ENCODE results near the gene NDUFA7.

GRCh38 chr19:8323781-8324185, 2.6 kb upstream of the NDUFA7 start:
- TF ChIP-seq, protein P1, sequence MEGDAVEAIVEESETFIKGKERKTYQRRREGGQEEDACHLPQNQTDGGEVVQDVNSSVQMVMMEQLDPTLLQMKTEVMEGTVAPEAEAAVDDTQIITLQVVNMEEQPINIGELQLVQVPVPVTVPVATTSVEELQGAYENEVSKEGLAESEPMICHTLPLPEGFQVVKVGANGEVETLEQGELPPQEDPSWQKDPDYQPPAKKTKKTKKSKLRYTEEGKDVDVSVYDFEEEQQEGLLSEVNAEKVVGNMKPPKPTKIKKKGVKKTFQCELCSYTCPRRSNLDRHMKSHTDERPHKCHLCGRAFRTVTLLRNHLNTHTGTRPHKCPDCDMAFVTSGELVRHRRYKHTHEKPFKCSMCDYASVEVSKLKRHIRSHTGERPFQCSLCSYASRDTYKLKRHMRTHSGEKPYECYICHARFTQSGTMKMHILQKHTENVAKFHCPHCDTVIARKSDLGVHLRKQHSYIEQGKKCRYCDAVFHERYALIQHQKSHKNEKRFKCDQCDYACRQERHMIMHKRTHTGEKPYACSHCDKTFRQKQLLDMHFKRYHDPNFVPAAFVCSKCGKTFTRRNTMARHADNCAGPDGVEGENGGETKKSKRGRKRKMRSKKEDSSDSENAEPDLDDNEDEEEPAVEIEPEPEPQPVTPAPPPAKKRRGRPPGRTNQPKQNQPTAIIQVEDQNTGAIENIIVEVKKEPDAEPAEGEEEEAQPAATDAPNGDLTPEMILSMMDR (IDR thresholded peaks at IDR 0.05), result no peak
- no peak for TF ChIP-seq POLR2A (IDR thresholded peaks at IDR 0.05; ENCODE audit: low read depth)
- TF ChIP-seq POLR2AphosphoS5 (IDR thresholded peaks at IDR 0.05), result no peak
- TF ChIP-seq EP300 (IDR thresholded peaks at IDR 0.05), result no peak

Data from esophagus muscularis mucosa (tissue), 4 donors.